HG03442 (cell line): ENCODE measurements around the gene CARD10.

Experiments used
- ATAC-seq: cut with Tn5 transposase; IDR thresholded peaks from one replicate; pipeline ENCODE4 v1.9.1; 2021; ENCODE audit warnings: mild to moderate bottlenecking, moderate library complexity; ENCODE audit not compliant: unreplicated experiment

The CARD10 gene

GRCh38 chr22:37507731-37508130 is 11.5 kb downstream of the CARD10 start:
- ATAC-seq = no peak

- no peak for ATAC-seq
Observed at GRCh38 chr22:37505989-37506388, 13.2 kb downstream of the CARD10 start.

- ATAC-seq = no peak
Observed at GRCh38 chr22:37505565-37505964, 13.7 kb downstream of the CARD10 start.

GRCh38 chr22:37504964-37505363 is 14.3 kb downstream of the CARD10 start:
- ATAC-seq = no peak

GRCh38 chr22:37503850-37504249 is 15.4 kb downstream of the CARD10 start:
- ATAC-seq = no peak

GRCh38 chr22:37503183-37503683 is 16.0 kb downstream of the CARD10 start:
- ATAC-seq = no peak

GRCh38 chr22:37502342-37503182 is 16.7 kb downstream of the CARD10 start:
- no peak for ATAC-seq

- ATAC-seq = no peak
Observed at GRCh38 chr22:37501610-37502341, 17.4 kb downstream of the CARD10 start.

GRCh38 chr22:37500745-37501609 is 18.2 kb downstream of the CARD10 start:
- no peak for ATAC-seq

GRCh38 chr22:37499789-37500540 is 19.2 kb downstream of the CARD10 start:
- ATAC-seq = no peak

- ATAC-seq = no peak
Observed at GRCh38 chr22:37499027-37499707, 20.0 kb downstream of the CARD10 start.

- no peak for ATAC-seq
Observed at GRCh38 chr22:37498289-37498909, 20.8 kb downstream of the CARD10 start.

GRCh38 chr22:37497062-37497599 is 22.1 kb downstream of the CARD10 start:
- ATAC-seq = no peak

GRCh38 chr22:37496651-37497050 is 22.6 kb downstream of the CARD10 start:
- no peak for ATAC-seq

- no peak for ATAC-seq
Observed at GRCh38 chr22:37493979-37494378, 25.2 kb downstream of the CARD10 start.

- no peak for ATAC-seq
Observed at GRCh38 chr22:37492428-37493344, 26.5 kb downstream of the CARD10 start.

- no peak for ATAC-seq
Observed at GRCh38 chr22:37491559-37492427, 27.4 kb downstream of the CARD10 start.
